Epithelial cell of esophagus (primary cell): Measurements from ENCODE around the gene RCC1.
"Not testable (repeated sequence)": the region's sequence is repeated elsewhere in the genome, so short reads cannot be mapped to it uniquely, and the experiment has no call there.

Experiments used
- DNase-seq: peaks from one replicate; pipeline ENCODE4 v3.0.0; 2010; ENCODE audit warnings: low read depth
- H3K4me3 ChIP-seq: 2 replicates; pipeline ENCODE4 v1.5.1; 2011; ENCODE audit warnings: mild to moderate bottlenecking, low read length, control low read depth
- CTCF ChIP-seq: IDR thresholded peaks from 2 replicates; pipeline ENCODE4 v1.5.1; 2011; ENCODE audit warnings: low read depth, mild to moderate bottlenecking, low read length, control low read depth, inconsistent platforms; ENCODE audit not compliant: insufficient read depth; ENCODE audit errors: missing control alignments

RCC1 gene

DNA sequence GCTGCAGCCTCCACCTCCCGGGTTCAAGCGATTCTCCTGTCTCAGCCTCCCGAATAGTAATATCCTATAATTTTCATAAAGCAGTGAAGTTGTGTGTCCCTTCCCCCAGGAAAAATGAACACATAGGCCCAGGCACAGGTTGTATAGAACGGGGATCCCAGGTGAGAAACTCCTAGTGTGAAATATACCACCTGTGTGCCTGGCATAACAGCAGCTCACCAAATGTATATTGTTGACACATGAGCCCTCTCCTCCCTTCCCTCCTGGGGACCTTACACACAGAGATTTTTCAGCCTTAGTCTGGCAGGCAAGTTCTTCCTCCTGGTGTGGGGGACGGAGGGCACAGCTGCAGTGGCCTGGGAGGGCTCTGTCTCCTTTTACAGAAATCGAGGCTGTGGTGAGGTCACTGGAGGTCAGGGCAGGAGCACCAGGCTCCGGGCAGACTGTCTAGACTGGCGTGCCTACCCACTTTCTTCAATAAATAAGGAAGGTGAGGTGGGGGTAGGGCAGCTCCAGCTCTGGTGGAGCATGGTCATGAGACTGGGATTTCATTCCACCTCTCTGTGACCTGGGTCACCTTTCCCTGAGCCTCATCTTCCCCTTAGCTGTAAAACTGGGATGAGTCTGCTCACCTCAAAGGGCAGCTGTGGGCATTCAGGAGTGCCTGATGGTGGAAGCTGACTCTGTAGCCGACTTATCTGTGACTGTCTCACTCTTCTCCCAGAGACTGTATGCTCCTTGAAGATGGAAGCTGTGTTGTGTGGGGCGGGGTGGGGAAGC is 14.3 kb downstream of the RCC1 start:
- DNase-seq: no peak
- TF ChIP-seq CTCF: no peak
- no peak overlapping the region for H3K4me3 ChIP-seq

GRCh38 chr1:28520796-28521195 is 15.0 kb downstream of the RCC1 start:
- not testable (repeated sequence) for DNase-seq, H3K4me3 ChIP-seq

DNA sequence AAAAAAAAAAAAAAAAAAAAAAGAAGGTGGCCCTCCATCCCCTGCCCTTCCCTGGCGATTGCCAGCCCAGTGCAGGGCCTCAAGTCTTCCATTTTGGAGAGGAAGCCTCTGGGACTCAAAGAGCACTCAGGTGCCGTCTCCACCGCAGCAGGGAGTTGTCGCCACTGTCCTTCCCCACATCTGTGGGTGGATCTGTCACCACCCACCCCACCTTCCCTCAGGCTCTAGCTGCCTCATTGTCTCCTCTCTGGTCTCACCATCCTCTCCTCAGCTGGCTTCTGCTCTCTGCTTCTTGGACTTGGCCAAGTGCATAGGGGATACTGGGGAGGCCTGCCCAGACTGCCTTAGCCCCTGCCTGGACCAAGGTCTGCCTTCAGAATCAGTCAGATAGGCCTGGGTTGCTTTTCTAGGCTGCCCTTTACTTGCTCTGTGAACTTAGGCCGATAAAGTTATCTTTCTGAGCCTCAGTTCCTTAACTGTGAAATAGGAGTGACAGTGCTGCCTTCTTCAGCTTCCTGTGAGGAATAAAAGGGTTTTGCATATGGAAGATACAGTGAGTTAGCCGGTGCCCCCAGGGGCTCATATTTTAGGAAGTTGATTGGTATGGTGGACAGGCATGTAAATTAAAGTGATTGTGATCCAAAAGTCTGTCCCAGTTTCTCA is 15.8 kb downstream of the RCC1 start:
- TF ChIP-seq CTCF: no peak
- H3K4me3 ChIP-seq: no peak overlapping the region
- no peak for DNase-seq

DNA sequence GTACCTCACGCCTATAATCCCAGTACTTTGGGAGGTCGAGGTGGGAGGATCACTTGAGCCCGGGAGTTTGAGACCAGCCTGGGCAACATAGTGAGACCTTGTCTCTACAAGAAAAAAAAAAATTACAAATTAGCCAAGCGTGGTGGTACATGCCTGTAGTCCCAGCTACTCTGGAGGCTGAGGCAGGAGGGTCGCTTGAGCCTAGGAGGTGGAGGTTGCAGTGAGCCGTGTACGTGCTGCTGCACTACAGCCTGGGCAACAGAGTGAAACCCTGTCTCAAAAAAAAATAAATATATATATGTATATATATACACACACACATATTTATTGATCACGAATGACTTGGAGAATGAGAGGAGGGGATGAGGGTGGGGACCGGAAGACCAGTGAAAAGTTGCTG is 16.7 kb downstream of the RCC1 start:
- DNase-seq, H3K4me3 ChIP-seq: not testable (repeated sequence)

DNA sequence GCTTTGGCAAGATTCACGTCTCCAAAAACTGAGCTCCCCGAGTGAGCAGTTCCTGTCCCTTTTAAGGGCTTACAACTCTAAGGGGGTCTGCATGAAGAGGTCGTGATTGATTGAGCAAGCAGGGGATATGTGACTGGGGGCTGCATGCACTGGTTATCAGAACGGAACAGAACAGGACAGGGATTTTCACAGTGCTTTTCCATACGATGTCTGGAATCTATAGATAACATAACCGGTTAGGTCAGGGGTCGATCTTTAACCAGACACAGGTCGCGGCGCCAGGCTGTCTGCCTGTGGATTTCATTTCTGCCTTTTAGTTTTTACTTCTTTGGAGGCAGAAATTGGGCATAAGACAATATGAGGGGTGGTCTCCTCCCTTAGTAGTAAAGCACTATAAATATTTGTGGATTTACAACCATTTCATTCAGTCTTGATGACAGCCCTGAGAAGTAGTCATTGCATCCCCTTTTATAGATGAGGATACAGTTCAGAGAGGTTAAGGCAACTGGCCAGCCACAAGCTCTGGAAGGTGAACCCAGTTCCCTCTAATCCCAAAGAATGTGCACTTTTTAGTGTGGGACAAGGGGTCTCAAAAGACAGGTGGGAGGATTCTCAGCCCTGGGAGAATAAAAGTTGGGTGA is 19.3 kb downstream of the RCC1 start:
- H3K4me3 ChIP-seq, DNase-seq: not testable (repeated sequence)

- peak; percentile 55 for DNase-seq
- H3K4me3 ChIP-seq: no peak overlapping the region
- no peak for TF ChIP-seq CTCF
These were observed 21.0 kb downstream of the RCC1 start for GRCh38 chr1:28526886-28527285.

- TF ChIP-seq CTCF: no peak
- no peak for DNase-seq
- no peak overlapping the region for H3K4me3 ChIP-seq
These were observed 24.6 kb downstream of the RCC1 start for GRCh38 chr1:28530456-28530855.

DNA sequence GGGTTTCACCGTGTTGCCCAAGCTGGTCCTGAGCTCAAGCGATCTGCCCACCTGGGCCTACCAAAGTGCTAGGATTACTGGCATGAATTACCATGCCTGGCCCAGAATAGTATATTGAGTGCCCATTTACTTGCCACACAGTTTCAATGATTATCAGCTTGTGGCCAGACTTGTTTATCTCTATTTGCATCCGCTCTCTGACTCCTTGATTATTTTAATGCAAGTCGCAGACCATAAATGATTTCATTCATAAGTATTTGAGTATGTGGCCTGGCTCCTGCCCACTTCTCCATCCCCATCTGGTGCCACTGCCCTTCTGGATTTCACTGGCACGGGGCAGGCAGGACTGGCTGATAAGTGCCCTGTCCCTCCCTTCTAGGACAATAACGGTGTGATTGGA is 28.8 kb downstream of the RCC1 start:
- no peak for TF ChIP-seq CTCF
- no peak for DNase-seq
- H3K4me3 ChIP-seq: no peak overlapping the region
